HFFc6 (cell line): ENCODE measurements around the gene TMEM121. TPM values are rescaled to one million over a fixed set of nuclear protein-coding genes. Genes with fewer than 3 reads are reported as not detected.

ENCODE experiments used
- DNase-seq: peaks from one replicate; pipeline ENCODE4 v3.0.0-alpha.2; 2018
- H3K27ac Mint-ChIP-seq: 2 replicates; pipeline ENCODE4 v1.8.0; 2020; ENCODE audit warnings: mild to moderate bottlenecking, mixed read lengths
- H3K27me3 Mint-ChIP-seq: 2 replicates; pipeline ENCODE4 v1.8.0; 2021; ENCODE audit warnings: mild to moderate bottlenecking, moderate library complexity, mixed read lengths; ENCODE audit not compliant: insufficient read depth
- H3K36me3 Mint-ChIP-seq: 2 replicates; pipeline ENCODE4 v1.8.0; 2021; ENCODE audit warnings: low read depth, mixed read lengths
- H3K4me1 Mint-ChIP-seq: 2 replicates; pipeline ENCODE4 v1.8.0; 2020; ENCODE audit warnings: low read depth, mixed read lengths
- H3K4me3 Mint-ChIP-seq: 2 replicates; pipeline ENCODE4 v1.8.0; 2020; ENCODE audit warnings: mild to moderate bottlenecking, moderate library complexity, mixed read lengths
- H3K9me3 Mint-ChIP-seq: 2 replicates; pipeline ENCODE4 v1.8.0; 2020; ENCODE audit warnings: mild to moderate bottlenecking, mixed read lengths
- long read RNA-seq: library from polyadenylated mRNA; unstranded; transcript quantifications from one replicate; pipeline ENCODE4 v2.0.0, GENCODE V29; 2019
- total RNA-seq, 6 experiments: library from RNA; stranded (reverse); fragmentation: NEBNext Ultra II Directional; extraction: Animal tissue kit (Norgen Biotek cat#: 25700); gene quantifications; 2 replicates in 1 of 6; 3 replicates in 5 of 6; pipeline ENCODE4 v1.2.3, GENCODE V29; 2021
- TF ChIP-seq, protein P1 (sequence below): fragments of 200-600 bp; sonication (generic); IDR thresholded peaks from 2 replicates; pipeline ENCODE4 v1.5.0; 2021; ENCODE audit warnings: antibody characterized with exemption, mild to moderate bottlenecking

The TMEM121 gene
- 1 to 10 TPM; 3.0 to 4.2 (median 3.4) TPM for total RNA-seq
- long read RNA-seq, partial matches to known transcripts, result 0 of 4 reads
- long read RNA-seq, other reads (novel, unspliced or antisense), result 2 of 4 reads

DNA sequence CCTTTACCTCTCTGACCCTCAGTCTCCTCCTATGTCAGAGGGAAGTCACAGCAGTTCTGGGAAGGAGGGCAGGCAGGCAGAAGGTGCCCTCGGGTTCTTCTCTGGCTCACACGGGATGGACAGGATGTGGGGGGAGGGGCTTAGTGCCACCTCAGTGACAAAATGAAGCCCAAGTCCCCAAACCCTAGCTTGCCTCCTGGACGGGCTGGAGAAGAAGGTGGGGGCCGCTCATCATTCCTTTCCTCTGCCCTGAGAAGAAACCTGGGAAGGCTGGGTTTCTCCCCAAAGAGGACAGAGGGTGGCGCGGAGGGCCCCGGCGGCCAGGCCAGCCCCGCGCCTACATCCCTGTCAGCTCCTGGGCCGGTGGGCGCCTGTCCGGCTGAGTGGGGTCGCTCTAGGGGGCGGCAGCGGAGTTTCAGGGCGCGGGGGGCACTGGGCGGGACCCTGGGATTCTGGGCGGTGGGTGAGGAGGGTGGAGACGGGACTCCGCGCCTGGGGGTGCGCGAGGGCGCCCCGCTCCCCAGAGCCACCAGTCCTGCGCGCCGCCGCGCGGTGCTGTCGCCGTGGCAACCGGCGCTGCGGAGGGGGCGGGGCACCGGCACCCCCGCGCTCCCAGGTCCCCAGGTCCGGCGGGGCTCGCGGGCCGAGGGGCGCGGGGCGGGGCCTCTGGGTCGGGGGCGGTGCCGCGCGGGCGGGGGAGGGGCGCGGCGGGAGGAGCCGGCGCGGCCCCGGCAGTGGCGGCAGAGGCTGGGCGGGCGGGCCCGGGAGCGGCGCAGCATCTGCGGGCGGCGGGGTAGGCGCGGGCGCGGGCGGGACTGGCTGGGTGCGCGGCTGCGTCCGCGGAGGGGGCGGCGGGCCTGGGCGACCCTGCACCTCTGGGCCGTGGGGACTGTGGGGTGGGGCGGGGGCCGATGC lies at the start of gene TMEM121:
TMEM121 (plus strand) TSS at position 723 of the 915 bp plus-strand sequence. CDS start 2,252 bp downstream, outside the sequence.
- Mint-ChIP-seq H3K27ac (no peak within 1 kb of the TSS), H3K4me1 (no peaks in the 10 kb centered on the region), H3K9me3 (no peaks in the 10 kb centered on the region), H3K4me3 (peak within 1 kb of the TSS; percentile 75), H3K27me3 (peaks cover 5% of the 10 kb centered on the region; the same call in 1 of the 2 replicates), H3K36me3 (no peaks in the 10 kb centered on the region)
- DNase-seq, result no peak
- TF ChIP-seq, protein P1, sequence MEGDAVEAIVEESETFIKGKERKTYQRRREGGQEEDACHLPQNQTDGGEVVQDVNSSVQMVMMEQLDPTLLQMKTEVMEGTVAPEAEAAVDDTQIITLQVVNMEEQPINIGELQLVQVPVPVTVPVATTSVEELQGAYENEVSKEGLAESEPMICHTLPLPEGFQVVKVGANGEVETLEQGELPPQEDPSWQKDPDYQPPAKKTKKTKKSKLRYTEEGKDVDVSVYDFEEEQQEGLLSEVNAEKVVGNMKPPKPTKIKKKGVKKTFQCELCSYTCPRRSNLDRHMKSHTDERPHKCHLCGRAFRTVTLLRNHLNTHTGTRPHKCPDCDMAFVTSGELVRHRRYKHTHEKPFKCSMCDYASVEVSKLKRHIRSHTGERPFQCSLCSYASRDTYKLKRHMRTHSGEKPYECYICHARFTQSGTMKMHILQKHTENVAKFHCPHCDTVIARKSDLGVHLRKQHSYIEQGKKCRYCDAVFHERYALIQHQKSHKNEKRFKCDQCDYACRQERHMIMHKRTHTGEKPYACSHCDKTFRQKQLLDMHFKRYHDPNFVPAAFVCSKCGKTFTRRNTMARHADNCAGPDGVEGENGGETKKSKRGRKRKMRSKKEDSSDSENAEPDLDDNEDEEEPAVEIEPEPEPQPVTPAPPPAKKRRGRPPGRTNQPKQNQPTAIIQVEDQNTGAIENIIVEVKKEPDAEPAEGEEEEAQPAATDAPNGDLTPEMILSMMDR, result peak; percentile 9; the same call in 1 of the 2 replicates

DNA sequence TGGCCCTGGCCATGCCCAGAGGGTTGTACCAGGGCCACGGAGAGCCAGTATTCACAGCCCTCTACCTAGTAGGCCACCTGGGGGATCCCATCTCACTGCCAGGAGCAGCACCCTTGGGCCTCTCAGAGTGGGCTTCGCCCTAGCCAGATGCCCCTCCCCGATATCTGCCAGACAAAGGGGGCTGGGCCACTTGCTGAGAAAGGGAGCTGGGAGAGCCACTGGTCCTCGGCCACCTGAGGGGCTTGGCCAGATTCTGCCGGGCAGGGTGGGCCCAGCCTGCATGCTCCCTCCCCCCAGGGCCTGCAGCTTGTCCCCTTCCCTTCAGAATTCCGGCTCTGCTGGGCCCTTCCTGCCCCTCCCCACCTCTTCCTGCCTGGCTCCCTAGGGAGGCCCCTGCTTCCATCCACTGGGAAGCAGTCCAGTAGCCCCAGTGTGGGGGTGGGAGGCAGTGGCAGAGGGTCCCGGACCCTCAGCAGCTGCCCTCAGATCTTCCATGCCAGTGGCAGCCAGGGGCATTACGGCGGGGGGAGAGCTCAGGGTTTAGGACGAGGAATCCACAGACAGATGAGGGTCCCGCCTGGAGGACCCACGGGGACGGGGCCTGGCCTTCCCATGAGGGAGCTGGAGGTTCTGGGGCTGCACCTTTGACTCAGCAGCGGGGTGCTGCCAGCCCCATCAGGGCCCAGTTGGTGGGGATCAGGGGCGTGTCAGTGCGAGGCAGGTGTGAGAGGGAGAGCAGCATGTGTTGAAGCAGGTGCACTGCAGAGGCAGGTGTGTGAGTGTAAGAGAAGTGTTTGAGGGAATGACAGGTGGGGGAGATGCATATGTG lies 49.3 kb upstream of the TMEM121 start:
- TF ChIP-seq, protein P1, result no peak
- Mint-ChIP-seq H3K27ac (no peak overlapping the region; the same call in 1 of the 2 replicates), H3K4me3 (no peak overlapping the region), H3K27me3 (peaks cover 15% of the 10 kb centered on the region), H3K4me1 (peaks cover 13% of the 10 kb centered on the region), H3K9me3 (peaks cover 4% of the 10 kb centered on the region; the same call in 1 of the 2 replicates), H3K36me3 (no peaks in the 10 kb centered on the region)
- DNase-seq, result no peak

DNA sequence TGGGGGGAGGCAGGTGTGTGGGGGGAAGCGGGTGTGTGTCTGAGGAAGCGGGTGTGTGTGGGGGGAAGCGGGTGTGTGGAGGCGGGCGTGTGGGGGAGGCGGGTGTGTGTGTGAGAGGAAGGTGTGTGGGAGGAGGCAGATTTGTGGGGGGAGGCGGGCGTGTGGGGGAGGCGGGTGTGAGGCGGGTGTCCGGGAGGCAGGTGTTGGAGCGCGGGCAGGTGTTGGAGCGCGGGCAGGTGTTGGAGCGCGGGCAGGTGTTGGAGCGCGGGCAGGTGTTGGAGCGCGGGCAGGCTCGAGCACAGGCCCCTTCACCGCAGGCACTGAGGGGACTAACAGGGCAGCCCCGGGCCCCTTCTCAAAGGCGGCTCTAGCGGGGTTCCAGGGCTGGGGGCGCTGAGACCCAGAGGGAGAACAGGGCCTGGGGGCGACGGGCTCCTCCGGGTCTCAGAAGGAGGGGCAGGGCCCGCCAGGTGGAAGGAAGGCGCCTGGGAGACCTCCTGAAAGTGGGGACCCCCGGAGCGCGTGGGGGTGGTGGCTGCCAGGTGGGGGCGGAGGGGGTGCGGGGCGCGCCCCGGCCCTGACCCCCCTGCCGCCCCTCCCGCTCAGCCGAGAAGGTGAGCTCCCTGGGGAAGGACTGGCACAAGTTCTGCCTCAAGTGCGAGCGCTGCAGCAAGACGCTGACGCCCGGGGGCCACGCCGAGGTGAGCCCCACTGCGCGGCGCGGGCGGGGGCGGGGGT lies 48.6 kb upstream of the TMEM121 start:
- peaks cover 4% of the 10 kb centered on the region; the same call in 1 of the 2 replicates for H3K9me3 Mint-ChIP-seq
- no peak overlapping the region for H3K4me3 Mint-ChIP-seq
- peaks cover 18% of the 10 kb centered on the region for H3K4me1 Mint-ChIP-seq
- DNase-seq, result no peak
- TF ChIP-seq, protein P1, result no peak
- no peaks in the 10 kb centered on the region for H3K36me3 Mint-ChIP-seq
- peaks cover 16% of the 10 kb centered on the region for H3K27me3 Mint-ChIP-seq
- H3K27ac Mint-ChIP-seq, result no peak overlapping the region

DNA sequence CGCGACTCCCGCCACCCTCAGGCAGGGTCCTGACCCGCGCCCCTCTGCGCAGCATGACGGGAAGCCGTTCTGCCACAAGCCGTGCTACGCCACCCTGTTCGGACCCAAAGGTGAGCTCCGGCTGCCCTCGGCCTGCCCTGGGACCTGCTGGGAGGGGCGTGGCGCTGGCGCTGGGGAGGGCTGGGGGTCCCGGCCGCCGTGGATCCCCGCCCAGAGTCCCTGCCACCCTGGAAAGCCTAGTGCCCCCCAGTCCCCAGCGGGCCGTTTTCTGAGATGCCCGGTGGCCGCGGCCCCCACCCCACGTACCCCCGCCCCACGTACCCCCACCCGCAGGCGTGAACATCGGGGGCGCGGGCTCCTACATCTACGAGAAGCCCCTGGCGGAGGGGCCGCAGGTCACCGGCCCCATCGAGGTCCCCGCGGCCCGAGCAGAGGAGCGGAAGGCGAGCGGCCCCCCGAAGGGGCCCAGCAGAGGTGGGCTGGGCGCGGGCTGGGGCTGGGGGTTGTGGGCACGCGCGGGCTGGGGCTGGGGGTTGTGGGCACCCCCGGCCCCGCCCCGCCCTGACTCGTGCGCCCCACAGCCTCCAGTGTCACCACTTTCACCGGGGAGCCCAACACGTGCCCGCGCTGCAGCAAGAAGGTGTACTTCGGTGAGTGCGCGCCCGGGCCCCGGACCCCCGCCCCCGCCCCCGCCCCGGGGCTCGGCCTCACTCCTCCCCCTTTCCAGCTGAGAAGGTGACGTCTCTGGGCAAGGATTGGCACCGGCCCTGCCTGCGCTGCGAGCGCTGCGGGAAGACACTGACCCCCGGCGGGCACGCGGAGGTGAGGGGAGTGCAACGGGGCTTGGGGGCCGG lies 47.8 kb upstream of the TMEM121 start:
- no peak for DNase-seq
- Mint-ChIP-seq H3K27me3 (peaks cover 16% of the 10 kb centered on the region), H3K36me3 (no peaks in the 10 kb centered on the region), H3K4me1 (peaks cover 18% of the 10 kb centered on the region), H3K4me3 (no peak overlapping the region), H3K27ac (no peak overlapping the region), H3K9me3 (peaks cover 4% of the 10 kb centered on the region; the same call in 1 of the 2 replicates)
- TF ChIP-seq, protein P1, result no peak
